GM19372 (cell line): Measurements from ENCODE around the gene PARPBP.
"Not testable (repeated sequence)": the region's sequence is repeated elsewhere in the genome, so short reads cannot be mapped to it uniquely, and the experiment has no call there.

Source experiments
- ATAC-seq: cut with Tn5 transposase; IDR thresholded peaks from one replicate; pipeline ENCODE4 v1.9.1; 2021; ENCODE audit warnings: mild to moderate bottlenecking, low read depth, moderate library complexity; ENCODE audit not compliant: unreplicated experiment

PARPBP gene

GRCh38 chr12:102147062-102147587, 27.1 kb downstream of the PARPBP start:
- ATAC-seq: not testable (repeated sequence)

DNA sequence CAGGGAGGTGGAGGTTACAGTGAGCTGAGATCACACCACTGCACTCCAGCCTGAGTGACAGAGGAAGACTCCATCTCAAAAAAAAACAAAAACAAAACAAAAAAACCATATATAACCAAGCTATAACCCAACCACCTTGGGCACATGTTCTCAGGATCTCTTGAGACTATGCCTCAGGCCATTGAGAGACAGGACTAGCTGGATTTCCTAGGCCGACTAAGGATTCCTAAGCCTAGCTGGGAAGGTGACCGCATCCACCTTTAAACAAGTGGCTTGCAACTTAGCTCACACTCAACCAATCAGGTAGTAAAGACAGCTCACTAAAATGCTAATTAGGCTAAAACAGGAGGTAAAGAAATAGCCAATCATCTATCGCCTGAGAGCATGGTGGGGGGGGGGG, 35.2 kb downstream of the PARPBP start:
- not testable (repeated sequence) for ATAC-seq

GRCh38 chr12:102163383-102163782, 43.4 kb downstream of the PARPBP start:
- no peak for ATAC-seq

- ATAC-seq: peak; percentile 46
These were observed 48.0 kb downstream of the PARPBP start for GRCh38 chr12:102167821-102168604.

DNA sequence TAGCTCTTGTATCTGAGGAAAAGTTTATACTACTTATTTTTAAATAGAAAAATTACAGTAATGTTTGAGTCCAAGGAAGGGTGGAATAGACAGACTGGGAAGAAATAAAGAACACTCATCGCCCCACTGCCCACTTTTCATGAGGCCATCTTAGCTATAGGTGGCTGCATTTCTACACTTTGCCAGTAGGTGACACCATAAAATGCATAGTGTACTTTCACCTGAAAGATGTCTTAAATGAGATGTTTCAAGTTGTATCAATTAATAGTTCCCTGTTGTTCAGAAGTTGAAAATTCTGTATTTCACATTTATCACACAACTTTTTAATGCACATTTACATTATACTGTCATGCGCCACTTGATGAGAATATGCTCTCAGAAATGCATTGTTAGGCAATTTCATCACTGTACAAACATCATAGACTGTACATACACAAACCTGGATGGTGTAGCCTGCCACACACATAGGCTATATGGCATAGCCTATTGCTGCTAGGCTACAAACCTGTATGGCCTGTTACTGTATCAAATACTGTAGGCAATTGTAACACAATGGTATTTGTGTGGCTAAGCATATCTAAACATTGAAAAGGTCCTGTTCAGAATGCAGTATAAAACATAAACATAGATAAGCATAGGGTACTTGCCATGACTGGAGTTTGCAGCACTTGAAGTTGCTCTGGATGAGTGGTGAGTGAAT, 50.1 kb downstream of the PARPBP start:
- ATAC-seq: peak; percentile 65

DNA sequence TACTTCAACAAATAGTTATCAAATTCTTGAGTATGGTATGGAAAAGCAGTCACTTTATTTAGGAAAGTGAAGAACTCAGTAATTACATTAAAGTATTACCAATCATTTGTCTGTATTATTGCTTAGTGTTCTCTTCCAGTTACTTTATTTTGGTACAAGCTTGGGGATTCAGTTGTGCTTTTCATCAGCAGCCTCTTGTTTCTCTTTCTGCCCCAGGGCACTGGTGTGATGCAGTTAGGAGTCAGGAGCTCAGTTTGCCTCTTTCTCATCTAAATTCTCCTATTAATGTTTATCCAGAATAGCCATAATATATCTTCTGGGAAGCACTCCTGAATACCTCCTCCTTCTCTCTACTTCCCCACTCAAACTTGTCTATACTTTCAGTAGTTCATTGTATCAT, 52.0 kb downstream of the PARPBP start:
- no peak for ATAC-seq

DNA sequence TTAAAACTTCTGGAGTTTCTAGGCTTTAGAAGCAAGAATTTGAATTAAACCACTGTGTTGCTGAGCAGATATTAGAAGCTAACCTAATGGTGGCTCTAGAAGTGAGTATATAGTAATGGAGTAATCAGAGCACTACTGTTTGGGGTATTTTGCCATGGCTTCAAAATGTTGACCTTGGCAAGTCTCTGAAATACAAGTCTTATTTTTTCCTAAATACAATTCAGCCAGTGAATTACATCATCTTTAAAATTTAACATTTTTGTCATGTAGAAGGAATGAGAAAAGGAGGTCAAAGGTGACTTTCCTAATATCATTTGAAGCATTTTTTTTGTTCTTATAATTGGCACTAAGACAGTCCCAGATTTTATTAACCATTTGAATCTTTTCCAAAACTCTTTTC, 52.5 kb downstream of the PARPBP start:
- no peak for ATAC-seq

DNA sequence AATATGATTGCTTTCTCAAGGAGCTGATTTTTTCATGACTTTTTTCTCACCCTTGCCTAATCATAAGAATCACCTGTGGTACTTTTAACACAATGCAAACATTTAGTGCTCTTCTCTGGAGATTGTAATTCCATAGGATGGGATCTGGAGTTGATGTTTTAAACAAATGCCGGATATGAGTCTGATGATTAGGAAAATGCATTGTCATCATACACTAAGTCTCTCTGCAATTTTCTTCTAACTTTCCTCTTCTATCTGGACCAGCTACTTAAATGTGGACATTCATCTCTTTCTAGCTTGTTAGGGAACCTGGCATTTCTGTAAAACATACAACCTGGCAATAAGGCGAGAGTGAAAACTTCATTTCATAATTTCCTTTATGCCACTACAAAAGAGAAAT, 54.1 kb downstream of the PARPBP start:
- no peak for ATAC-seq

DNA sequence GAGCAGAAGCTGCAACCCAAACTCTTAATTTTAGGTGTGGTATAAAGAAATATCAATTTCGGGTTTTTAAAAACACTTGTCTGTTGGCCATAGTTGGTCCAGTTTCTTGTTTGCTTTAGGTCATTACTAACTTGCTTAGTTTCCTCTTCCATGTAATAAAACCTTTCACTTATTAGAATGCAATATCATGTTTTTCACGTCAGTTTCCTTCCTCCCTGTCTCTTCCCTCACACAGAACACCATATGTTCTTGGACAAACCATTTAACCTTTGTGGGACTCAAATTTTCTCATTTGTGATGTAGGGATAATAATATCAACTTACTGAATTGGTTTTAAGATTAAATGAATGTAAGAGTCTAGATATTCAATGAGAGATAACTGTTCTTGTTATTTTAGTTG, 54.8 kb downstream of the PARPBP start:
- ATAC-seq: no peak

DNA sequence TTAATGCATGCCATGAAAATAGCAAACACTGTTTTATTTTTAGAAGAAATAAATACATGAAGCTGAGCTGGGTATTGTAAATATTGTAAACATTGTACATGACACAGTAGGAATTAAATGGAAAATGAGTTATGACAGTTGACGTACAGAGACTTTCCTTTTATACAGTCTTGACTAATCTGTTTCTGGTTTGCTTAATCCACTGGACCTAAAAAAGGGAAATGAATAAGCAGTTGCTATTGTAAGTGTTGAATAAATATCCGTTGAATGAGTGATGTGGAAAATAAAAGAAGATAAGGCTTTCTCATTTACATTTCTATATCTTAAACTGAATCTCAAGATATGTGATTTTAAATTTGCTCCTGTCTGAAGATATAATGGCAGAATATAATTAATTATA, 62.7 kb downstream of the PARPBP start:
- no peak for ATAC-seq

GRCh38 chr12:102195826-102196225, 75.8 kb downstream of the PARPBP start:
- no peak for ATAC-seq

GRCh38 chr12:102197789-102198188, 77.8 kb downstream of the PARPBP start, which contains the start of gene PMCH:
TSS of gene PMCH (minus strand) at chr12:102197833. CDS start at chr12:102197770, 63 bp downstream.
- ATAC-seq: peak; percentile 51

DNA sequence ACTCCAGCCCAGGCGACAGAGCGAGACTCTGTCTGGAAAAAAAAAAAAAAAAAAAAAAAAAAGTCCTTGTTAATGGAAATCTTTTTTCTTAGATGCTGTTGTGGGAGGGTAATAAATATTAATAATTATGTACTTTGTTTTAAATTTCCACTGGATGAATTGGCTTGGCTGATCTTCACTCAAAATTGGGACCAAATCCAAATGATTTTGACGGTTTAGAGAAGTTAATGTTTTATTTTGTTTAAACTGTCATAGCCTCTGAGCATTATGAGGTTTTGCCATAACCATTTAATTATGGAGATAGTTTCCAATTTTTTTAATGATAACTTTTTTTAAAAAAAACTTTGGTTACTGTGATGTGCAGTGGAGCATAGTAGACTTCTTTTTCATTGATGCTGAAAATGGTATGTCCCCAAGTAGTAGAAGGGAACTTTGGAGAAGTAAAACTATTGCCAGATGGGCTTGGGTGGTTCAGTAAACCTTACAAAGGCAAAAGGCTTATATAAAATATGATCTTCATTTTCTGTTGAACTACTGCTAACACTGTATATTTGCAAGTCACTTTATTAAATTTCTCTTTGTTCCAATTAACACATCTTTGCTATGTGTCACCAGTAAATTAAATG, 81.6 kb downstream of the PARPBP start:
- ATAC-seq: no peak

DNA sequence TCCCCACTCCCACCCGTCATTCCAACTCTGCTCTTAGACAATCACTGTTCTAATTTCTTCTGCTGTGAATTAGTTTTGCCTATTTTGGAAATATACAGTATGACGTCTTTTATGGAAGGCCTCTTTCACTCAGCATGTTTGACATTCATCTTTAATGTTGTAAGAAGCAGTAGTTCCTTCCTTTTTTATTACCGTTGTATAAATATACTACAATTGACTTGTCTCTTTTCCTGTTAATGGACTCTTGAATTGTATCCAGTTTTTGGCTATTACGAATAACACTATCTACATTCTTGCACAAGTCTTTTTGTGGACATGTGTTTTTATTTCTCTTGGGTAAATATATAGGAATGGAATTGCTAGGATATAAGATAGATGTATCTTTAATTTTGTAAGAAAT, 82.6 kb downstream of the PARPBP start:
- ATAC-seq: no peak

- no peak for ATAC-seq
These were observed 84.0 kb downstream of the PARPBP start for GRCh38 chr12:102204025-102204424.

DNA sequence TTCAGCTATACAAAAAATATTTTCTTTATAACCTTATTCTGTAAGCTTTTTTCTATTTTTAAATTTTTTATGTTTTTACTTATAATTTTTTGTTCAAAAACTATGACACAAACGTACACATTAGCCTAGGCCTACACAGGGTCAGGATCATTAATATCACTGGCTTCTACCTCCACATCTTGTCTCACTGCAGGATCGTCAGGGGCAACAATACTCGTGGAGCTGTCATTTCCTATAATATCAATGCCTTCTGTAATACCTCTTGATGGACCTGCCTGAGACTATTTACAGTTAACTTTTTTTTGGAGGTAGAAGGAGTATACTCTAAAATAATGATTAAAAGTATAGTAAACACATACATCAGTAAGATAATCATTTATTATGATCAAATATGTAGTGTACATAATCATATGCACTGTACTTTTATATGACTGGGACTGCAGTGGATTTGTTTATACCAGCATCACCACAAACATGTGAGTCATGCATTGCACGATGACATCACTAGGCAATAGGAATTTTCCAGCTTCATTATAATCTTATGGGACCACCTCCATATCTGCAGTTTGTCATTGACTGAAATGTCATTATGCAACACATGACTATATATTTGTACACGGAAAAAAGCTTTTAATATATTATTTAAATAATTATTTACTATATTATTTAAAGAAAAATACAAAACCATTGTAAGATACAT, 96.2 kb downstream of the PARPBP start:
- ATAC-seq: no peak

DNA sequence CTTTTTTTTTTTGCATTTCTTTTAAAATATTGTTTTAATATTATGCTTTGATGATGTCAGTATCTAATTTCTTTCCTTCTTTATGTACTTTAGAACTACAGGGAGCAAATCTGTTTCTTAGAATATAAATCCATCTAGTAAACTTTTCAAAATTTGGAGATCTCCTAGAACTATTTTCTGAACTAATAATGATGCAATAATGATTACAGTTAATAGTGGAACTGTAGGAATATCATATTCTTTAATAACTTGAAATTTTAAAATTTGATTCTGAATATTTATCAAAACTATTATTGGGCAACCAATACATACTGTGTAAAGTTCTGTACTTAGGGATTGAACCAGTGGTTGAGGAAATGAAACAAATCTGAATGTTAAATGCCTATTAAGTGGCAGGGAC, 100.8 kb downstream of the PARPBP start:
- no peak for ATAC-seq

DNA sequence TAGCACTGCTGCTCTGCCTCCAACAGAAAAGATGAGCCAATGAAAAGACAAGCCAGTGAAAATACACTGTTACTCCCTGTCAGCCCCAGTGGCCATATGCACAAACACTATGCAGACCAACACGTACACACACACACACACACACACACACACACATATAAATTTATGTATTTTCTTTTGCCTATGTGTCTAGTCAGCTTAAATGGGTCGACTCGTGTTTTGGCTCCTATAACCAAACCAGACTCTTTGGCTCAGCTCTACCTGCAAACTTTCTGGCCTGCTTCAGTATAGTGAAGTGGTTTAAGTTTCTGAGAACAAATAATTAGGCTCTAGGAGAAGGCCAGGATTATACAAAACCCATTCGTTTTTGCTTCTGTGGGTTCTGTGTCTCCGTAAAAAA, 108.0 kb downstream of the PARPBP start:
- no peak for ATAC-seq

DNA sequence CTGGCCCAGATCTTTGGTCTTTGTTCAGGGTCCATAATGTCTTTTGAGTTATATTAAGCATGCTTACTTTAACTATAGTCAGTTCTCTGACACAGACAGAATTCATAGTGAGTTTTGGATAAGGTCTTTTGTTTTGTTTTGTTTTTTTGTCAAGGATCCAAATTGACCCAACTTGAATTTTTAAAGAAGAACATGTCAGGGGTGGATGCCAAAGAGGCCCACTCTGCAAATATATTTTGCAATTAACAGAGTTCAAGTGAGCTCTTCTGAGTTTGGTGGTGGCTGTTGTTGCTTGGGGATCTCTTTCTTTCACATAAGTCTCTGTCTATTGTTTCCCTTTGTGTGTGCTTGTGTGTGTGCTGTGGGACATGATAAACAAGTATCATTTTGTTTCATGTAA, 112.1 kb downstream of the PARPBP start:
- no peak for ATAC-seq

DNA sequence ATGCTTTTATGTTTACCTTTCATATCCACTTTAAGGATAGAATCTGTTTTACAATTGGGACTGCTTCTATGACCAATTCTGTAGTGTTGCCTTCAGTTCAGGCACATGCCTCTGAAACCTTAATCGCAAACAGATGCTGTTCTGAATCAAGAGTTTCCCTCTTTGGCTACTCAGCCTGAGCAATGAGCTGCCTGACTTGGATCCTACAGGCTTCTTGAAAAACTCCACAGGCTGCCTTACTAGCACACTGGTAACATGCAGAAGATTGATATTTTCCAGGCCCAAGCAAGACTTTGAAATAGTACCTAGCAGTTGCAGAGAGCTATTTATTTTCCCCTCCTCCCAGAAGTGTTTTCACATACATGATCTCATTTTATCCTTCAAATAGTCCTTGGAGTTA, 112.5 kb downstream of the PARPBP start:
- no peak for ATAC-seq

- ATAC-seq: no peak
These were observed 114.6 kb downstream of the PARPBP start for GRCh38 chr12:102234599-102234998.
